Spleen (tissue), 11 donors: ENCODE measurements around the gene ENO4. TPM values are rescaled to one million over a fixed set of nuclear protein-coding genes. Genes with fewer than 3 reads are reported as not detected.

Experiments
- DNase-seq: peaks from one replicate; pipeline ENCODE4 v3.0.0-alpha.2; 2020
- H3K27ac ChIP-seq, 8 donors: fragments of 200-600 bp; sonication (generic) in 7 of 8; 1 replicate in 4 of 8; 2 replicates in 4 of 8; pipeline versions ENCODE4 v1.5.0 to v1.8.0; 2016 to 2021; ENCODE audit warnings: inconsistent platforms in 4 of 8, mild to moderate bottlenecking in 4 of 8, moderate library complexity in 1 of 8
- H3K27me3 ChIP-seq, 7 donors: fragments of 200-600 bp; sonication (generic) in 6 of 7; replicated peaks in 1 of 7; 1 replicate in 4 of 7; 2 replicates in 3 of 7; pipeline versions ENCODE4 v1.5.0 to v1.8.0; 2016 to 2021; ENCODE audit warnings: inconsistent platforms in 3 of 7, mild to moderate bottlenecking in 1 of 7
- H3K36me3 ChIP-seq, 6 donors: fragments of 200-600 bp; sonication (generic) in 5 of 6; 1 replicate in 4 of 6; 2 replicates in 2 of 6; pipeline versions ENCODE4 v1.5.0 to v1.8.0; 2016 to 2021; ENCODE audit warnings: inconsistent platforms in 2 of 6
- H3K4me1 ChIP-seq, 6 donors: fragments of 200-600 bp; sonication (generic) in 5 of 6; 1 replicate in 3 of 6; 2 replicates in 3 of 6; pipeline versions ENCODE4 v1.5.0 to v1.8.0; 2016 to 2021; ENCODE audit warnings: inconsistent platforms in 3 of 6
- H3K4me3 ChIP-seq, 8 donors: fragments of 200-600 bp; sonication (generic) in 7 of 8; 1 replicate in 4 of 8; 2 replicates in 4 of 8; pipeline versions ENCODE4 v1.5.0 to v1.8.0; 2016 to 2021; ENCODE audit warnings: inconsistent platforms in 4 of 8, mild to moderate bottlenecking in 4 of 8, moderate library complexity in 2 of 8
- H3K9me3 ChIP-seq, 8 donors: fragments of 200-600 bp; sonication (generic) in 7 of 8; 1 replicate in 4 of 8; 2 replicates in 4 of 8; pipeline versions ENCODE4 v1.5.0 to v1.8.0; 2016 to 2021; ENCODE audit warnings: inconsistent platforms in 4 of 8
- POLR2A ChIP-seq, 3 donors: fragments of 450-650 bp; IDR thresholded peaks; one replicate each; pipeline ENCODE4 v1.5.1; 2017; ENCODE audit warnings: antibody characterized with exemption in 3 of 3, mild to moderate bottlenecking in 1 of 3
- POLR2AphosphoS5 ChIP-seq, 3 donors: sonication (generic); formaldehyde crosslinking; IDR thresholded peaks; one replicate each; pipeline ENCODE4 v1.5.1; 2017; ENCODE audit warnings: antibody characterized with exemption in 3 of 3
- WGBS, 5 donors: extraction: QIAGEN DNeasy Blood & Tissue Kit in 3 of 5; methylation state at CpG; one replicate each; pipeline versions ENCODE4 v1.1.5 to v1.1.7; 2013 to 2018; 5-methylcytosine and 5-hydroxymethylcytosine counted together
- intact Hi-C: fragments of 100-400 bp; cut with DNase I; formaldehyde crosslinking; loops from one replicate; pipeline ENCODE4 v1.15.0; 2023; ENCODE audit warnings: low total_unique reads
- polyA plus RNA-seq, 3 donors: library from polyadenylated mRNA; stranded (reverse); fragments of 200-250 nt; gene quantifications; one replicate each; pipeline ENCODE4 v1.2.1, GENCODE V29; 2013
- total RNA-seq, 7 donors: library from RNA; depleted of rRNA in 3 of 7; stranded (reverse); fragments of >200 nt in 3 of 7; fragmentation: NEBNext Ultra II Directional in 4 of 7; extraction: Animal tissue kit (Norgen Biotek cat#: 25700) in 4 of 7; gene quantifications; one replicate each; pipeline versions ENCODE4 v1.1.0 to v1.2.1, GENCODE V29; 2016 to 2021
- TF ChIP-seq, protein P1 (sequence below), 11 experiments: fragments of 200-600 bp in 7 of 11; fragments of 450-650 bp in 4 of 11; sonication (generic) in 4 of 11; IDR thresholded peaks in 8 of 11; conservative IDR thresholded peaks in 3 of 11; 1 replicate in 7 of 11; 2 replicates in 4 of 11; pipeline versions ENCODE4 v1.4.0 to v1.8.0; 2016 to 2021; ENCODE audit warnings: antibody characterized with exemption in 11 of 11, inconsistent platforms in 4 of 11, mild to moderate bottlenecking in 1 of 11
- donor health status: healthy with polysubstance abuse.
- donor health status: DM: no; HTN: no; CAD: no; lungs with moderate emphysema.
- donor health status: DM: no; HTN: no; CAD: no.
- donor health status: Bipolar disorder and iron deficiency.
- donor health status: healthy.
- donor health status: DM: no; HTN: no; CAD: no.
- donor health status: DM: yes; HTN: yes; CAD: no.

Gene ENO4
- total and polyA plus RNA-seq, 10 donors, result 0.03 to 0.09 TPM; not detected in 8

DNA sequence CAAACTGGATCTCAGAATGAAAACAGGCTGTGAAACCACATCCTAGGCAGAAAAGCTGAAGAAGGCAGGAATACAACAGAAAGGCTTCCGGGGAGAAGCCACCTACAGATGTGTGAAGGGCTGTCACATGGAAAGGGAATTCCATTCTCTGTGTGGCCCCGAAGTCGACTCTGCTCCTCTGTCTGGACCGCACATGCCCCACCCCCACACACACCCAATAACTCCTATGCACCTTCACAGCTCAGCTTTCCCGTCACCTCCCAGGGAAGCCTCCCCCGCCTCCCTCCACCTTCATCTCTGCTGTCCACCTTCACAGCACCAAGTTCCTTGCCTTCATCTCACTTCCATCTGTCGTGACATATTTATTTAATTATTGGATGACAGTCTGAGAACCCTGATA lies 23.4 kb upstream of the ENO4 start:
- no peak for TF ChIP-seq POLR2A (IDR thresholded peaks at IDR 0.05)
- TF ChIP-seq POLR2AphosphoS5 (IDR thresholded peaks at IDR 0.05), result no peak
- TF ChIP-seq, protein P1, sequence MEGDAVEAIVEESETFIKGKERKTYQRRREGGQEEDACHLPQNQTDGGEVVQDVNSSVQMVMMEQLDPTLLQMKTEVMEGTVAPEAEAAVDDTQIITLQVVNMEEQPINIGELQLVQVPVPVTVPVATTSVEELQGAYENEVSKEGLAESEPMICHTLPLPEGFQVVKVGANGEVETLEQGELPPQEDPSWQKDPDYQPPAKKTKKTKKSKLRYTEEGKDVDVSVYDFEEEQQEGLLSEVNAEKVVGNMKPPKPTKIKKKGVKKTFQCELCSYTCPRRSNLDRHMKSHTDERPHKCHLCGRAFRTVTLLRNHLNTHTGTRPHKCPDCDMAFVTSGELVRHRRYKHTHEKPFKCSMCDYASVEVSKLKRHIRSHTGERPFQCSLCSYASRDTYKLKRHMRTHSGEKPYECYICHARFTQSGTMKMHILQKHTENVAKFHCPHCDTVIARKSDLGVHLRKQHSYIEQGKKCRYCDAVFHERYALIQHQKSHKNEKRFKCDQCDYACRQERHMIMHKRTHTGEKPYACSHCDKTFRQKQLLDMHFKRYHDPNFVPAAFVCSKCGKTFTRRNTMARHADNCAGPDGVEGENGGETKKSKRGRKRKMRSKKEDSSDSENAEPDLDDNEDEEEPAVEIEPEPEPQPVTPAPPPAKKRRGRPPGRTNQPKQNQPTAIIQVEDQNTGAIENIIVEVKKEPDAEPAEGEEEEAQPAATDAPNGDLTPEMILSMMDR (IDR thresholded peaks at IDR 0.05 in 8 of 11, conservative IDR thresholded peaks at IDR 0.05 in 3 of 11), result no peak
- 75 to 84% (median 80%) methylated on average over 7 of the region's 7 CpGs for WGBS, 5 donors

DNA sequence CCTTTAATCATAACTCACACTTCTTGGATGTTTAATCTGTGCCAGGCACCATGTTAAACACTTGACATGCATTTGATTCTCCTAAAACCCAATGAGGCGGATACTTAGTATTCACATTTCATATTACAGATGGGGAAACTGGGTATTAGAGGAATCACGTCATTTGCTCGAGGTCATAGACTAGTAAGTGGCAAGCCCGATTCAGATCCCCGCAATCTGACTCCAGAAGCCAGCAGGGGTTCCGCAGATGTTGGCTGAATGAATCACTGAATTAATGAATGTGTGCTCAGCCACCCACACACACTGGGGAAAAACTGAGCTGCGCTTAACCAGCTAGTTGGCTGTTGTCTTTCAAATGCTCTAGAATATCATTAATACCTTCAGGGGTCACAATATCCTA lies 22.5 kb upstream of the ENO4 start:
- Histone ChIP-seq H3K27me3 (no peaks in the 10 kb centered on the region), H3K4me1 (no peaks in the 10 kb centered on the region), H3K36me3 (peaks cover 0 to 4% (median 0%) of the 10 kb centered on the region in 6 donors), H3K27ac (no peak overlapping the region), H3K9me3 (no peaks in the 10 kb centered on the region), H3K4me3 (no peak overlapping the region)
- intact Hi-C loops, result no loop called here
- TF ChIP-seq POLR2AphosphoS5 (IDR thresholded peaks at IDR 0.05) (no peak), POLR2A (IDR thresholded peaks at IDR 0.05) (no peak)
- TF ChIP-seq, protein P1 (IDR thresholded peaks at IDR 0.05 in 8 of 11, conservative IDR thresholded peaks at IDR 0.05 in 3 of 11), result no peak
- WGBS, 5 donors, result 86 to 95% (median 92%) methylated on average over 6 to 7 of the region's 7 CpGs
- no peak for DNase-seq

More for the DNA sequence above, 23.4 kb upstream of the ENO4 start:
- H3K4me3 ChIP-seq, result no peak overlapping the region
- no peaks in the 10 kb centered on the region for H3K9me3 ChIP-seq
- peaks cover 0 to 3% (median 0%) of the 10 kb centered on the region in 7 donors for H3K27me3 ChIP-seq
- peaks cover 0 to under 1% (median 0%) of the 10 kb centered on the region in 6 donors for H3K36me3 ChIP-seq
- no peak overlapping the region for H3K27ac ChIP-seq
- no peak for DNase-seq
- intact Hi-C loops, result no loop called here
- no peaks in the 10 kb centered on the region for H3K4me1 ChIP-seq

GRCh38 chr10:116827214-116827671 lies 22.1 kb upstream of the ENO4 start:
- Histone ChIP-seq H3K36me3 (peaks cover 0 to 4% (median 0%) of the 10 kb centered on the region in 6 donors), H3K4me3 (no peak overlapping the region), H3K27me3 (no peaks in the 10 kb centered on the region), H3K9me3 (no peaks in the 10 kb centered on the region), H3K27ac (no peak overlapping the region), H3K4me1 (no peaks in the 10 kb centered on the region)
- no peak for TF ChIP-seq POLR2AphosphoS5 (IDR thresholded peaks at IDR 0.05)
- no peak for TF ChIP-seq POLR2A (IDR thresholded peaks at IDR 0.05)
- TF ChIP-seq, protein P1 (IDR thresholded peaks at IDR 0.05 in 8 of 11, conservative IDR thresholded peaks at IDR 0.05 in 3 of 11), result no peak
- no peak for DNase-seq
- WGBS, 5 donors, result 86 to 93% (median 89%) methylated on average over 10 to 11 of the region's 11 CpGs
- intact Hi-C loops, result no loop called here

DNA sequence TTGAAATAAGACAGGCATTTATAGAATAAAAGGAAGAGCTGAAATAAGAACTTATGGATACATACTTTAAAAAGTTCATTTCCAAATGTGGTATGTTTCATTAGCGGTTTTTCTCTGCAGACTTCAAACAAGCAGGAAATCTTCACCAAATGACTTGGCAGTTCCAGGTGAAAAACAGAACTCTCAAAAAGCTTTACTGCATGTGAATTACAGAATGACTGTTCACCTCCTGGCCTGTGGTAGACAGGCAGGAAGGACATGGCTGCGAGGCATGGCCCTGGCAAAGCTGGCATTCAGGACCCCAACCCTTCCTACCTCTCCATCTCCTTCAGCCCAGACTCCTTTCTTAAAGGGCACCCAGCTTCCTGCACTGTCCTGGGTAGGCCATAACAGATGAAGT lies 21.2 kb upstream of the ENO4 start:
- no peaks in the 10 kb centered on the region for H3K27me3 ChIP-seq
- intact Hi-C loops, result no loop called here
- H3K4me1 ChIP-seq, result no peaks in the 10 kb centered on the region
- no peak overlapping the region for H3K4me3 ChIP-seq
- peaks cover 0 to 4% (median 0%) of the 10 kb centered on the region in 6 donors for H3K36me3 ChIP-seq
- 23 to 42% (median 33%) methylated on average over 2 of the region's 2 CpGs for WGBS, 5 donors
- no peak for DNase-seq
- no peak overlapping the region for H3K27ac ChIP-seq
- TF ChIP-seq, protein P1 (IDR thresholded peaks at IDR 0.05 in 8 of 11, conservative IDR thresholded peaks at IDR 0.05 in 3 of 11), result no peak
- TF ChIP-seq POLR2A (IDR thresholded peaks at IDR 0.05) (no peak), POLR2AphosphoS5 (IDR thresholded peaks at IDR 0.05) (no peak)
- no peaks in the 10 kb centered on the region for H3K9me3 ChIP-seq
